K562 (cell line): Measurements from ENCODE around the gene PPARD. TPM values are rescaled to one million over a fixed set of nuclear protein-coding genes. Genes with fewer than 3 reads are reported as not detected.

ENCODE experiments used
- ATAC-seq: fragments of 200-7000 bp; cut with Tn5 transposase; 3 replicates; pipeline ENCODE4 v1.9.1; 2020; ENCODE audit warnings: moderate library complexity
- BruUV-seq: library from RNA; stranded (reverse); fragments of 400-500 nt; replicated peaks from 2 replicates; lab custom pipeline; 2021; lab: Mats Ljungman, UMichigan
- CTCF ChIA-PET: fragments of 300-600 bp; formaldehyde crosslinking; extraction: SDS; loops from one replicate; lab custom pipeline; 2021; ENCODE audit warnings: low intra/inter-chr PET ratio; lab: Yijun Ruan, JAX
- POLR2A ChIA-PET: fragments of 300-600, 350-650 bp; sonication (Branson Sonifier 250); formaldehyde crosslinking; extraction: SDS; loops from one replicate; lab custom pipeline; 2021; ENCODE audit warnings: antibody characterized with exemption, inconsistent platforms; lab: Yijun Ruan, JAX
- DNase-seq, 4 experiments: peaks; one replicate each; pipeline versions ENCODE4 v3.0.0 to v3.0.0-alpha.2; 2011 to 2018; ENCODE audit warnings: low spot score in 3 of 4, mixed read lengths in 3 of 4; ENCODE audit errors: extremely low read depth in 1 of 4
- FAIRE-seq: peaks from 2 replicates; lab custom pipeline; 2011; peaks lifted over from hg19 to GRCh38; lab: Jason Lieb, UNC
- H2AFZ ChIP-seq: 2 replicates; pipeline ENCODE4 v1.6.0; 2011; ENCODE audit warnings: low read depth, low read length, control low read depth, inconsistent platforms
- H3K27ac ChIP-seq: fragments of 200-600 bp; 3 replicates; pipeline ENCODE4 v1.8.0; 2011; ENCODE audit warnings: low read depth, mild to moderate bottlenecking, control low read depth, inconsistent platforms, low read length, moderate library complexity, mixed read lengths; ENCODE audit errors: extremely low read depth
- H3K27me3 ChIP-seq, 2 experiments: fragments of 300-600 bp in 1 of 2; 2 replicates in 1 of 2; 3 replicates in 1 of 2; pipeline versions ENCODE4 v1.6.0 to v1.8.0; 2011; ENCODE audit warnings: inconsistent platforms in 2 of 2, low read length in 2 of 2, mild to moderate bottlenecking in 1 of 2, mixed read lengths in 1 of 2, moderate library complexity in 1 of 2; ENCODE audit not compliant: control insufficient read depth in 2 of 2, insufficient read depth in 2 of 2
- H3K36me3 ChIP-seq: fragments of 300-600 bp; 3 replicates; pipeline ENCODE4 v1.8.0; 2011; ENCODE audit warnings: mild to moderate bottlenecking, low read length, inconsistent platforms; ENCODE audit not compliant: control insufficient read depth, insufficient read depth
- H3K4me1 ChIP-seq, 2 experiments: fragments of 200-600 bp in 1 of 2; replicated peaks in 1 of 2; 2 replicates in 1 of 2; 3 replicates in 1 of 2; pipeline versions ENCODE4 v1.5.1 to v1.8.0; 2011; ENCODE audit warnings: inconsistent platforms in 2 of 2, low read length in 2 of 2, mild to moderate bottlenecking in 1 of 2, mixed read lengths in 1 of 2, moderate library complexity in 1 of 2; ENCODE audit not compliant: control insufficient read depth in 2 of 2, insufficient read depth in 2 of 2
- H3K4me2 ChIP-seq: 2 replicates; pipeline ENCODE4 v1.6.1; 2011; ENCODE audit warnings: low read length, control low read depth, inconsistent platforms, mixed read lengths; ENCODE audit not compliant: insufficient read depth
- H3K4me3 ChIP-seq: fragments of 200-600 bp; sonication (generic), shearing (Covaris generic); 2 replicates; pipeline ENCODE4 v1.5.1; 2016; ENCODE audit warnings: control low read depth, inconsistent platforms
- H3K79me2 ChIP-seq: fragments of 200-600 bp; 3 replicates; pipeline ENCODE4 v1.8.0; 2011; ENCODE audit warnings: low read length, inconsistent platforms; ENCODE audit not compliant: control insufficient read depth, insufficient read depth
- H3K9ac ChIP-seq, 2 experiments: 2 replicates each; pipeline versions ENCODE4 v1.6.0 to v1.6.1; 2011; ENCODE audit warnings: low read depth in 2 of 2, low read length in 2 of 2, control low read depth in 1 of 2, inconsistent platforms in 1 of 2, mild to moderate bottlenecking in 1 of 2, mixed read lengths in 1 of 2; ENCODE audit not compliant: insufficient read depth in 1 of 2
- H3K9me1 ChIP-seq: one replicate; pipeline ENCODE4 v1.6.0; 2011; ENCODE audit warnings: inconsistent platforms, mild to moderate bottlenecking, low read length, moderate library complexity; ENCODE audit not compliant: control insufficient read depth, insufficient read depth
- H3K9me3 ChIP-seq: replicated peaks from 2 replicates; pipeline ENCODE4 v1.5.1; 2011; ENCODE audit warnings: low read depth, low read length, inconsistent platforms; ENCODE audit not compliant: control insufficient read depth, insufficient read depth
- H4K20me1 ChIP-seq: replicated peaks from 2 replicates; pipeline ENCODE4 v1.6.1; 2011; ENCODE audit warnings: low read length, inconsistent platforms, mixed read lengths; ENCODE audit not compliant: control insufficient read depth, insufficient read depth
- NFIC ChIP-seq: fragments of 450-650 bp; IDR thresholded peaks from 2 replicates; pipeline ENCODE4 v1.6.1; 2017; ENCODE audit warnings: mild to moderate bottlenecking, inconsistent platforms
- NR2C1 ChIP-seq, 2 experiments: fragments of 450-650 bp; IDR thresholded peaks; 2 replicates each; pipeline ENCODE4 v1.6.1; 2017; ENCODE audit warnings: mild to moderate bottlenecking in 2 of 2, antibody characterized with exemption in 1 of 2, inconsistent platforms in 1 of 2, missing compliant biosample characterization in 1 of 2, missing genetic modification characterization in 1 of 2
- NR2C2 ChIP-seq, 2 experiments: fragments of 200-800 bp in 1 of 2; sonication (Bioruptor generic) in 1 of 2; sonication (generic) in 1 of 2; formaldehyde crosslinking in 1 of 2; IDR thresholded peaks; 2 replicates each; pipeline versions ENCODE4 v1.6.1 to v1.8.0; 2016 to 2022; ENCODE audit warnings: mild to moderate bottlenecking in 1 of 2, missing compliant biosample characterization in 1 of 2, missing genetic modification characterization in 1 of 2, missing genetic modification reagents in 1 of 2
- POLR2A ChIP-seq: fragments of 450-650 bp; conservative IDR thresholded peaks from 2 replicates; pipeline ENCODE4 v1.6.1; 2016
- POLR3G ChIP-seq: IDR thresholded peaks from 2 replicates; pipeline ENCODE4 v1.6.1; 2011; ENCODE audit not compliant: insufficient read length, insufficient replicate concordance; ENCODE audit errors: extremely low read depth
- SMAD4 ChIP-seq: fragments of 250-450 bp; sonication (Bioruptor Pico); conservative IDR thresholded peaks from 2 replicates; pipeline ENCODE4 v1.8.0; 2021; ENCODE audit warnings: inconsistent platforms, mild to moderate bottlenecking, moderate library complexity
- ZBED1 ChIP-seq: IDR thresholded peaks from 2 replicates; pipeline ENCODE4 v1.6.1; 2014
- ZZZ3 ChIP-seq: fragments of 450-650 bp; IDR thresholded peaks from 2 replicates; pipeline ENCODE4 v1.6.1; 2016; ENCODE audit warnings: antibody characterized with exemption, mild to moderate bottlenecking, moderate library complexity
- WGBS: fragments of 100-300 bp; shearing (Covaris generic); methylation state at CpG from one replicate; pipeline ENCODE4 v1.1.6; 2016; ENCODE audit warnings: low coverage, mixed read lengths; ENCODE audit not compliant: insufficient coverage; ENCODE audit errors: missing lambda C conversion rate; 5-methylcytosine and 5-hydroxymethylcytosine counted together
- in situ Hi-C: fragments of 300-500 bp; cut with MboI; formaldehyde crosslinking; loops from 4 replicates; pipeline ENCODE4 v1.15.0; 2018; ENCODE audit warnings: inconsistent platforms, mixed read lengths
- intact Hi-C: fragments of 100-400 bp; cut with micrococcal nuclease; formaldehyde crosslinking; loops from 2 replicates; pipeline ENCODE4 v1.14.2; 2022
- polyA plus RNA-seq, 8 experiments: library from polyadenylated mRNA; depleted of rRNA in 4 of 8; stranded (reverse) in 5 of 8; unstranded in 3 of 8; fragments of >200 nt; fragmentation: Nextera tagmentation in 2 of 8; fragmentation: Illumina TruSeq in 1 of 8; extraction: Ambion mirVana in 2 of 8; extraction: Trizol in 1 of 8; gene quantifications; 2 replicates each; pipeline versions ENCODE4 v1.2.1 to v1.2.3, GENCODE V29; 2011 to 2014; ENCODE audit warnings: inconsistent platforms in 1 of 8, missing spikeins in 1 of 8
- total RNA-seq, 7 experiments: library from RNA; depleted of rRNA in 6 of 7; stranded (reverse); fragments of >200 nt in 6 of 7; fragmentation: Illumina TruSeq in 2 of 7; extraction: Trizol in 2 of 7; gene quantifications; 2 replicates each; pipeline versions ENCODE4 v1.2.1 to v1.2.3, GENCODE V29; 2011 to 2021; ENCODE audit warnings: low replicate concordance in 1 of 7

PPARD gene
- total and polyA plus RNA-seq, 9 of the 15 experiments (the other 6 are each of a cell fraction or from before 2014, with no cell fraction given) = 0.14 to 13.2 (median 3.8) TPM

DNA sequence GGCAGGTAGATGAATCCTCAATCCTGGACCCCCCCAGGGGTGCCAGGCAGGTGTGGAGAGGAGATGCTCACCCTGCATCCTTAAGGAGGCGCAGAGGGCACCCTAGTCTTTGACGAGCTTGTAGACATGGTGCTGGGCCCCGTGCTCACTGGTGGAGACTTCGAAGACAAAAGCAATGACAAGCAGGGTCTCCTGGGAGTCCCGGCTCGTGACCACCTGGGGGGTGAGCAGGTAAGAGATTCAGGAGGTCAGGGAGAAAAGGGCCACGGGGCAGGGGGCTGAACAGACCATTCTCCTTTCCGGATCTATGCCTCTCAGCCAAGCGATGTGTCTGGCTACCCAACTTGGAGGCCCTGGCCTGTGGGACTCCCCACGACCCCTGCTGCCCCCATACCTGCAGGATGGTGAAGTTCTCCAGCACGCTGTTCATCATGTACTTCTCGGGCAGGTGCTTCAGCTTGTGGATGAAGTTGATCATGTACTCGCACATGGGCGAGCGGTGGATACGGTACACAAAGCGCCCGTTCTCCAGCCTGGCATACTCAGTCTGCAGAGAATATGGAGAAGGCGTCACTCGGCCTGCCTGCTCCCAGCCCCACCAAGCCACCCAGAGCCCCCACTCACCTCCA is 132.7 kb downstream of the PPARD start (continued):
- TF ChIP-seq SMAD4 (CRISPR knock-in tag) (no peak), POLR3G (no peak)

DNA sequence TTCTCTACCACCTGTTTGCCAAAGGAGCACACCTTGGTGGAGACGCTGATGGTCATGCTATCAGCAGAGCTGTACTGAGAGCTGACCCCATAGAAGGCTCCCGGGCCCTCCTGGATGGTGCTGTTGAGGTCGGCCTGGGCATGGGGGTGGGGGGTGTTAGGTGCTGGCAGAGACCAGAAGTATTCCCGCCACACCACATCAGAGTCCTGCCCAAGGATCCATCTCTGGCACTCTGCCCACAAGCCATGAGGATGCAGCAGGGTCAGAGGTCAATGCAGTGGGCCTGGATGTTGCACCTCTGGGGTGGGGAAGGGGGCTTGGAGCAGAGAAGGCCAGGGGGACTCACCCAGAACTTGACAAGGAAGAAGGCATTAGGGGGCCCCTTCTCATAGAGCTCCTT is 133.2 kb downstream of the PPARD start:
- POLR2A ChIA-PET = interaction anchor here (0.5 to 7.3 kb wide), 5 partner anchors 9 to 178 kb away, joined by 3 to 50 read pairs (median 3); partner anchors contain the start of gene TEAD3
- no peak for ATAC-seq
- Histone ChIP-seq H3K4me1 (peaks cover 15 to 31% of the 10 kb centered on the region in 2 experiments; a peak in 4 of 5 replicates), H3K79me2 (peaks cover 19% of the 10 kb centered on the region), H2AFZ (no peak overlapping the region), H3K36me3 (peaks cover 34% of the 10 kb centered on the region)
- CTCF ChIA-PET = no interaction called here
- TF ChIP-seq NR2C1 (IDR thresholded peaks at IDR 0.05) = peak; percentile 68; the same call in 1 of the 2 replicates
- TF ChIP-seq NR2C1 (tag; IDR thresholded peaks at IDR 0.05) = peak; percentile 65; the same call in 1 of the 2 replicates
- 0 out of 2 replicates have a peak, but pooled peaks have one; percentile 30 for TF ChIP-seq POLR2A
- 0 out of 2 replicates have a peak, but pooled peaks have one; percentile 37 for TF ChIP-seq NR2C2 (CRISPR knock-in tag; IDR thresholded peaks at IDR 0.05)
- TF ChIP-seq NR2C2 (tag; IDR thresholded peaks at IDR 0.05) = no peak
- no peak for TF ChIP-seq ZBED1
- peak; percentile 58 for TF ChIP-seq NFIC
- no peak for TF ChIP-seq ZZZ3
- TF ChIP-seq, all 486 proteins: peak for 4
- Histone ChIP-seq H3K9ac (no peak overlapping the region; a peak in 1 of 4 replicates), H3K9me1 (no peaks in the 10 kb centered on the region), H3K27ac (no peak overlapping the region), H3K9me3 (no peaks in the 10 kb centered on the region), H3K4me3 (no peak overlapping the region), H4K20me1 (peaks cover 20% of the 10 kb centered on the region), H3K4me2 (no peak overlapping the region), H3K27me3 (no peaks in the 10 kb centered on the region)
- BruUV-seq = no TSS peak
- DNase-seq = no peak
- FAIRE-seq = no peak
- intact Hi-C loops = no loop called here
- WGBS = 75% methylated on average over 4 of the region's 4 CpGs
- in situ Hi-C loops = no loop called here
